Endothelial cell of umbilical vein (primary cell): Measurements from ENCODE around the gene ALOX5. TPM values are rescaled to one million over a fixed set of nuclear protein-coding genes. Genes with fewer than 3 reads are reported as not detected.

ENCODE experiments used
- BruUV-seq: library from RNA; stranded (reverse); fragments of 400-500 nt; replicated peaks from 2 replicates; lab custom pipeline; 2021; lab: Mats Ljungman, UMichigan
- CTCF ChIA-PET: fragments of 300-600, 350-600 bp; sonication (Branson Sonifier 250); formaldehyde crosslinking; loops from one replicate; lab custom pipeline; 2021; ENCODE audit warnings: antibody characterized with exemption, inconsistent platforms; lab: Charles Lee
- POLR2A ChIA-PET: fragments of 300-600, 350-600 bp; sonication (Branson Sonifier 250); formaldehyde crosslinking; loops from one replicate; lab custom pipeline; 2021; ENCODE audit warnings: antibody characterized with exemption, inconsistent platforms; lab: Charles Lee
- DNase-seq: peaks from one replicate; pipeline ENCODE4 v3.0.0-alpha.2; 2011; ENCODE audit warnings: low read depth, low spot score
- FAIRE-seq: peaks from 2 replicates; lab custom pipeline; 2011; peaks lifted over from hg19 to GRCh38; lab: Jason Lieb, UNC
- H2AFZ ChIP-seq: 2 replicates; pipeline ENCODE4 v1.6.0; 2012; ENCODE audit warnings: low read depth, low read length, control low read depth, inconsistent platforms
- H3K27ac ChIP-seq: 2 replicates; pipeline ENCODE4 v1.5.1; 2011; ENCODE audit warnings: low read depth, mild to moderate bottlenecking, control low read depth, low read length, moderate library complexity; ENCODE audit not compliant: insufficient read depth
- H3K27me3 ChIP-seq, 2 experiments: 2 replicates each; pipeline versions ENCODE4 v1.6.0 to v1.6.1; 2011; ENCODE audit warnings: low read length in 2 of 2, mixed read lengths in 1 of 2; ENCODE audit not compliant: control insufficient read depth in 2 of 2, insufficient read depth in 2 of 2
- H3K36me3 ChIP-seq, 2 experiments: 2 replicates in 1 of 2; 3 replicates in 1 of 2; pipeline ENCODE4 v1.5.1; 2011; ENCODE audit warnings: low read length in 2 of 2, mild to moderate bottlenecking in 1 of 2, moderate library complexity in 1 of 2; ENCODE audit not compliant: control insufficient read depth in 2 of 2, insufficient read depth in 2 of 2; ENCODE audit errors: extremely low read depth in 1 of 2
- H3K4me1 ChIP-seq: 3 replicates; pipeline ENCODE4 v1.5.1; 2011; ENCODE audit warnings: mild to moderate bottlenecking, low read length; ENCODE audit not compliant: control insufficient read depth, insufficient read depth; ENCODE audit errors: extremely low read depth
- H3K4me2 ChIP-seq: 2 replicates; pipeline ENCODE4 v1.6.1; 2011; ENCODE audit warnings: low read length, control low read depth, mixed read lengths; ENCODE audit not compliant: insufficient read depth
- H3K4me3 ChIP-seq, 3 experiments: fragments of 200-600 bp in 1 of 3; sonication (generic), shearing (Covaris generic) in 1 of 3; replicated peaks in 1 of 3; 2 replicates each; pipeline ENCODE4 v1.5.1; 2011 to 2016; ENCODE audit warnings: control low read depth in 3 of 3, low read length in 3 of 3, mild to moderate bottlenecking in 2 of 3, inconsistent platforms in 1 of 3, low read depth in 1 of 3, moderate library complexity in 1 of 3; ENCODE audit not compliant: insufficient read depth in 1 of 3
- H3K79me2 ChIP-seq: 2 replicates; pipeline ENCODE4 v1.6.0; 2012; ENCODE audit warnings: low read length, inconsistent platforms; ENCODE audit not compliant: control insufficient read depth, insufficient read depth
- H3K9ac ChIP-seq: replicated peaks from 2 replicates; pipeline ENCODE3; 2011; ENCODE audit warnings: low read length, control low read depth; ENCODE audit not compliant: insufficient read depth; ENCODE audit errors: extremely low read depth
- H3K9me1 ChIP-seq: replicated peaks from 3 replicates; pipeline ENCODE4 v1.6.0; 2011; ENCODE audit warnings: mild to moderate bottlenecking, low read length; ENCODE audit not compliant: control insufficient read depth, insufficient read depth; ENCODE audit errors: extremely low read depth
- H3K9me3 ChIP-seq: replicated peaks from 2 replicates; pipeline ENCODE4 v1.5.1; 2012; ENCODE audit warnings: low read length, inconsistent platforms; ENCODE audit not compliant: control insufficient read depth, insufficient read depth
- H4K20me1 ChIP-seq: replicated peaks from 2 replicates; pipeline ENCODE3; 2011; ENCODE audit warnings: mild to moderate bottlenecking, low read length; ENCODE audit not compliant: control insufficient read depth, insufficient read depth; ENCODE audit errors: extremely low read depth
- CTCF ChIP-seq, 2 donors: IDR thresholded peaks; 1 replicate in 1 of 2; 2 replicates in 1 of 2; pipeline ENCODE4 v1.5.1; 2011; ENCODE audit warnings: low read length in 2 of 2, mild to moderate bottlenecking in 2 of 2, moderate library complexity in 2 of 2, control low read depth in 1 of 2, inconsistent platforms in 1 of 2, low read depth in 1 of 2; ENCODE audit not compliant: insufficient read depth in 1 of 2; ENCODE audit errors: extremely low read depth in 1 of 2
- EZH2 ChIP-seq: IDR thresholded peaks from 2 replicates; pipeline ENCODE4 v1.6.1; 2012; ENCODE audit warnings: borderline replicate concordance, low read depth, mild to moderate bottlenecking, moderate library complexity, low read length, inconsistent platforms; ENCODE audit not compliant: severe bottlenecking
- FOS ChIP-seq: IDR thresholded peaks from 2 replicates; pipeline ENCODE4 v1.6.1; 2011; ENCODE audit warnings: mild to moderate bottlenecking, low read length, moderate library complexity, borderline replicate concordance; ENCODE audit not compliant: insufficient read depth
- GATA2 ChIP-seq: IDR thresholded peaks from 2 replicates; pipeline ENCODE4 v1.7.0; 2011; ENCODE audit warnings: low read depth, mild to moderate bottlenecking, moderate library complexity, mixed read lengths, low read length; ENCODE audit not compliant: insufficient read length, insufficient read depth
- JUN ChIP-seq: IDR thresholded peaks from 2 replicates; pipeline ENCODE4 v1.6.1; 2011; ENCODE audit warnings: borderline replicate concordance, low read depth; ENCODE audit not compliant: insufficient read length, insufficient read depth
- MAX ChIP-seq: IDR thresholded peaks from 2 replicates; pipeline ENCODE4 v1.6.1; 2011; ENCODE audit not compliant: insufficient read depth, insufficient read length
- MYC ChIP-seq: IDR thresholded peaks from one replicate; pipeline ENCODE4 v1.6.1; 2011; ENCODE audit warnings: mild to moderate bottlenecking, low read depth, low read length
- POLR2A ChIP-seq: IDR thresholded peaks from 2 replicates; pipeline ENCODE4 v1.6.1; 2012; ENCODE audit warnings: low read depth, mild to moderate bottlenecking, control low read depth, low read length
- POLR2AphosphoS5 ChIP-seq: IDR thresholded peaks from 2 replicates; pipeline ENCODE4 v1.6.1; 2012; ENCODE audit warnings: low read depth, mild to moderate bottlenecking, control low read depth, low read length, moderate library complexity; ENCODE audit not compliant: insufficient read depth
- dilution Hi-C: fragments of 300-500 bp; cut with MboI; formaldehyde crosslinking; loops from one replicate; pipeline ENCODE4 v1.15.0; 2019; ENCODE audit warnings: low sequenced_read_pairs; ENCODE audit not compliant: extremely low pct_ligation_motif_present
- intact Hi-C: fragments of 100-400 bp; cut with micrococcal nuclease; formaldehyde crosslinking; loops from one replicate; pipeline ENCODE4 v1.10.0; 2022
- polyA plus RNA-seq, 4 experiments: library from polyadenylated mRNA; depleted of rRNA in 3 of 4; stranded (reverse) in 3 of 4; unstranded in 1 of 4; fragments of >200 nt; gene quantifications; 2 replicates each; pipeline versions ENCODE4 v1.2.1 to v1.2.3, GENCODE V29; 2011 to 2012; ENCODE audit warnings: missing spikeins in 1 of 4
- total RNA-seq: library from RNA; stranded (reverse); gene quantifications from 2 replicates; pipeline ENCODE4 v1.2.3, GENCODE V29; 2021

Gene ALOX5
- total and polyA plus RNA-seq, 2 donors (not counting 3 experiments of a cell fraction or from before 2014, with no cell fraction given): 0.04 TPM; not detected in 1

- Histone ChIP-seq H3K4me2 (no peak overlapping the region), H3K4me3 (no peak overlapping the region), H3K4me1 (peaks cover 11% of the 10 kb centered on the region), H2AFZ (no peak overlapping the region), H3K36me3 (no peaks in the 10 kb centered on the region), H3K9ac (no peak overlapping the region), H3K9me1 (no peaks in the 10 kb centered on the region), H4K20me1 (no peaks in the 10 kb centered on the region), H3K79me2 (no peaks in the 10 kb centered on the region), H3K9me3 (no peaks in the 10 kb centered on the region), H3K27ac (no peak overlapping the region), H3K27me3 (peaks cover 0 to 2% of the 10 kb centered on the region in 2 experiments)
- no peak for FAIRE-seq
- ChIA-PET POLR2A (no interaction called here), CTCF (interaction anchor here (1.0 kb wide), 1 partner anchor 174 kb away, joined by 3 read pairs; no protein-coding TSS in a partner anchor)
- intact Hi-C loops: loop anchor here (5.0 kb wide), 1 partner anchor 622 kb away; no protein-coding TSS in a partner anchor
- no peak for DNase-seq
- TF ChIP-seq FOS (no peak), POLR2A (no peak), GATA2 (no peak), POLR2AphosphoS5 (no peak), JUN (no peak), MAX (no peak), EZH2 (no peak), CTCF (IDR thresholded peaks at IDR 0.05; ENCODE audit: extremely low read depth in 1 of 2, insufficient read depth in 1 of 2, low read depth in 1 of 2, low read length in 2 of 2) (no peak), MYC (no peak)
- dilution Hi-C loops: no loop called here
- no TSS peak for BruUV-seq
Observed at GRCh38 chr10:45423976-45424499, 50.0 kb downstream of the ALOX5 start.
